K562 treated with DMSO at 1 percent for 12 hours (cell line): ENCODE data around the gene APMAP. TPM values are rescaled to one million over a fixed set of nuclear protein-coding genes. Genes with fewer than 3 reads are reported as not detected.

Experiments used
- total RNA-seq: library from RNA; unstranded; fragments of 300-600 nt; gene quantifications from 2 replicates; pipeline ENCODE4 v1.2.3, GENCODE V29; 2022; ENCODE audit not compliant: insufficient read depth

Gene APMAP, protein sequence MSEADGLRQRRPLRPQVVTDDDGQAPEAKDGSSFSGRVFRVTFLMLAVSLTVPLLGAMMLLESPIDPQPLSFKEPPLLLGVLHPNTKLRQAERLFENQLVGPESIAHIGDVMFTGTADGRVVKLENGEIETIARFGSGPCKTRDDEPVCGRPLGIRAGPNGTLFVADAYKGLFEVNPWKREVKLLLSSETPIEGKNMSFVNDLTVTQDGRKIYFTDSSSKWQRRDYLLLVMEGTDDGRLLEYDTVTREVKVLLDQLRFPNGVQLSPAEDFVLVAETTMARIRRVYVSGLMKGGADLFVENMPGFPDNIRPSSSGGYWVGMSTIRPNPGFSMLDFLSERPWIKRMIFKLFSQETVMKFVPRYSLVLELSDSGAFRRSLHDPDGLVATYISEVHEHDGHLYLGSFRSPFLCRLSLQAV
- total RNA-seq: 18.1 and 21.9 TPM in 2 replicates

DNA sequence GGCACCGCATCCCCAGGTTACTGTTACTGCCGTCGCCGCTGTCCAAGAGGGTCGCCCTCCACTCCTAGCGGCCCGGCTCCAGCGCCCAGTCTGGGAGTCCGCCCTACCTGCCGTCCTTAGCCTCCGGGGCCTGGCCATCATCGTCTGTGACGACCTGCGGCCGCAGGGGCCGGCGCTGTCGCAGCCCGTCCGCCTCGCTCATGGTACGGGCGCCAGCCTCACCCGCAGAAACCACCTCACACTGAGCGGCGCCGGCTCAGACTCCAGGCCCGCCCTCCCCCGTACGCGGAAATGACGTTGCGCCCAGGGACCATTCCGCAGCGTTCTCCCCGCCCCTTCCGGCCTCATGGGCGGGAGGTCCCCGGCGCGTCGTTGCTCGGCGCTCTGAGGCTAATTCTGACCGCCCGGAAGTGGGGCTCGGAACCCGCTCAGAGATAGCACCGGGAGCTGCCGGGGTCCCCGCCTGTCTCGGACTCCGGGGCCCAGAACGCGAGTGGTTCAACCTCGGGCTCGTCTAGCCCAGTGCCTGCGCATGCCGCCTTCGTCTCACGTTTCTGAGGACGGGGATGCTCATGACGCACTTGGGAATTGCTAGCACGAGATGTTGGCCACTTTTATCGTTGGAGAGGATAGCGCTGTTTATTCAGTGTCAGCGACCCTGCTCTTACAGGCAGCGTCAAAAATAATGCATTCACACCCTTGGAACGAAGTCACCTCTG lies at the start of gene APMAP:
APMAP (minus strand) TSS at position 265 of the 719 bp plus-strand sequence; CDS start at position 202, 63 bp downstream.

DNA sequence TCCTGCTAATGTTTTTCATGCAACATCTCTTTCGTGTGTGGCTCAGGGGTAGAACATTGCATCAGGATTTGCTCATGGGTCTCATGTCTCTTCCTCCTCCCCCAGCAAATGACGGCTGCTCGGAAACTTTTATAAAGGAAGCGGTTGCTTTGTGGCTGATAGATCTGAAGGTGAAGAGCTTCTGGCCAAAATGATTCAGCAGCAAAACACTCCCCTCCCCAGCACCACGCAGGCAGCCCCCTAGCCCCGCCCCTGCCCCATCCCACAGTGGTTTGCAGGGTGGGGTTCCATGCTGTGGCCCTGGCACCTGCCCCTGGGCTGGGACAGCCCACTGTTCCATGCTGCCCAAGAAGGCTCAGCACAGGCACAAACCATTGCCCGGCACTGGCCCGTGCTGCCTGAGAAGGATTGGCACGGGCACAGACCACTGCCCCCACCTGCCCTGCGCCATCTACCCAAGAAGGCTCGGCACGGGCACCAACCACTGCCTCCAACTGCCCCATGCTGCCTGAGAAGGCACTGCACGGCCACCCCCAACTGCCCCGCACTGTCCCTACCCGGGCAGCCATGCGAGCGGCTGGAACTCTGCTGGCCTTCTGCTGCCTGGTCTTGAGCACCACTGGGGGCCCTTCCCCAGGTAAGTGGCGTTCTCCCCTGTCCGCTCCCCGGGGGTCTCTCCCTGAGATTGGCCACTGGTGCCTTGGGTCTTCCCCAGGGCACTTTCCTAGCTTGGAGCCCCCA lies 43.4 kb downstream of the APMAP start, which contains the start of gene CST7:
CST7 (plus strand) TSS at position 331 of the 741 bp plus-strand sequence; CDS start at position 568, 237 bp downstream.

Other genes starting within 250 kb of the APMAP start
- gene CST7, start 43.5 kb downstream of the APMAP start, total RNA-seq: not detected in 2 replicates
- gene ACSS1, start 65.4 kb upstream of the APMAP start, total RNA-seq: not detected in 2 replicates
- not detected in 2 replicates for gene VSX1, start 89.4 kb upstream of the APMAP start, total RNA-seq
- 26.8 and 30.3 TPM in 2 replicates for gene ENTPD6, start 203.0 kb upstream of the APMAP start, total RNA-seq